Heart right ventricle (tissue), 16 donors: ENCODE data around the gene GNGT1. TPM values are rescaled to one million over a fixed set of nuclear protein-coding genes. Genes with fewer than 3 reads are reported as not detected.
"Not testable (repeated sequence)": the region's sequence is repeated elsewhere in the genome, so short reads cannot be mapped to it uniquely, and the experiment has no call there.

Experiments used
- ATAC-seq, 8 donors: fragments of 200-7000 bp; cut with Tn5 transposase; one replicate each; pipeline ENCODE4 v1.9.1; 2020; ENCODE audit warnings: mild to moderate bottlenecking in 8 of 8, moderate library complexity in 8 of 8, moderate number of reproducible peaks in 1 of 8
- DNase-seq, 2 donors: peaks; one replicate each; pipeline ENCODE4 v3.0.0-alpha.2; 2020
- H3K27ac ChIP-seq, 10 donors: fragments of 200-600 bp; sonication (generic) in 2 of 10; one replicate each; pipeline versions ENCODE4 v1.5.0 to v1.8.0; 2020 to 2022; ENCODE audit warnings: mild to moderate bottlenecking in 3 of 10
- H3K27me3 ChIP-seq, 7 donors: fragments of 200-600 bp; one replicate each; pipeline ENCODE4 v1.8.0; 2021 to 2022; ENCODE audit warnings: mild to moderate bottlenecking in 2 of 7
- H3K36me3 ChIP-seq, 9 donors: fragments of 200-600 bp; sonication (generic) in 1 of 9; one replicate each; pipeline versions ENCODE4 v1.5.0 to v1.8.0; 2020 to 2022; ENCODE audit warnings: mild to moderate bottlenecking in 2 of 9
- H3K4me1 ChIP-seq, 9 donors: fragments of 200-600 bp; sonication (generic) in 1 of 9; one replicate each; pipeline versions ENCODE4 v1.5.0 to v1.8.0; 2020 to 2022; ENCODE audit warnings: mild to moderate bottlenecking in 4 of 9
- H3K4me3 ChIP-seq, 10 donors: fragments of 200-600 bp; sonication (generic) in 2 of 10; one replicate each; pipeline versions ENCODE4 v1.5.0 to v1.8.0; 2020 to 2022; ENCODE audit warnings: mild to moderate bottlenecking in 7 of 10, moderate library complexity in 2 of 10
- H3K9me3 ChIP-seq, 11 donors: fragments of 200-600 bp in 10 of 11; sonication (generic) in 2 of 11; one replicate each; pipeline versions ENCODE4 v1.5.0 to v1.8.0; 2013 to 2022; ENCODE audit warnings: mild to moderate bottlenecking in 2 of 11, control low read depth in 1 of 11, moderate library complexity in 1 of 11
- WGBS, 2 donors: extraction: QIAGEN DNeasy Blood & Tissue Kit; methylation state at CpG; one replicate each; pipeline ENCODE4 v1.1.7; 2013; ENCODE audit warnings: inconsistent platforms in 1 of 2; 5-methylcytosine and 5-hydroxymethylcytosine counted together
- intact Hi-C, 10 donors: fragments of 100-400 bp; cut with DNase I; formaldehyde crosslinking; loops; one replicate each; pipeline versions ENCODE4 v1.11.1 to v1.14.2; 2022
- polyA plus RNA-seq, 2 donors: library from polyadenylated mRNA; stranded (reverse); fragments of 200-250 nt; gene quantifications; one replicate each; pipeline ENCODE4 v1.2.3, GENCODE V29; 2013
- total RNA-seq, 10 donors: library from RNA; stranded (reverse); fragmentation: NEBNext Ultra II Directional in 3 of 10; extraction: Animal tissue kit (Norgen Biotek cat#: 25700) in 3 of 10; gene quantifications; one replicate each; pipeline versions ENCODE4 v1.2.1 to v1.2.4, GENCODE V29; 2021 to 2023
- TF ChIP-seq, protein P1 (sequence below), 9 donors: fragments of 200-600 bp; sonication (generic) in 2 of 9; IDR thresholded peaks; one replicate each; pipeline versions ENCODE4 v1.5.0 to v1.8.0; 2021 to 2022; ENCODE audit warnings: antibody characterized with exemption in 9 of 9, mild to moderate bottlenecking in 5 of 9, moderate library complexity in 1 of 9
- donor health status: Arrhythmogenic right ventricular cardiomyopathy.
- donor health status: ischemic (EF 13 %, LVEDD 7.1; RV severe dilation, severe dysfunction).
- donor health status: healthy with polysubstance abuse.
- donor health status: DM: no; HTN: yes; CAD: no.
- donor health status: DM: no; HTN: no; CAD: no.
- donor health status: ischemic (EF 25% LVEDD 6.9; RV normal size, moderate dysfunction).
- donor health status: ischemic (EF 25% LVEDD 5.7; RV mildly dilated, moderate dysfunction).
- donor health status: healthy.
- donor health status: DM: yes; HTN: yes; CAD: no.
- donor health status: Ischemic cardiomyopathy.
- donor health status: ischemic (EF 35%, LVEDD 5.7; RV mildly dilated, moderate dysfunction).
- donor health status: nonischemic (EF 11% LVEDD 7.7; RV severe dilation, severe dysfunction).
- donor health status: DM: yes; HTN: yes; CAD: no.
- donor health status: PGD.
- donor health status: ischemic (EF 29% LVEDD 5.4; RV normal size, mild dysfunction).
- donor health status: nonischemic (EF 23%, LVEDD 6.1; RV moderate dilation, normal function).

Gene GNGT1
- total and polyA plus RNA-seq, 12 donors: not detected

DNA sequence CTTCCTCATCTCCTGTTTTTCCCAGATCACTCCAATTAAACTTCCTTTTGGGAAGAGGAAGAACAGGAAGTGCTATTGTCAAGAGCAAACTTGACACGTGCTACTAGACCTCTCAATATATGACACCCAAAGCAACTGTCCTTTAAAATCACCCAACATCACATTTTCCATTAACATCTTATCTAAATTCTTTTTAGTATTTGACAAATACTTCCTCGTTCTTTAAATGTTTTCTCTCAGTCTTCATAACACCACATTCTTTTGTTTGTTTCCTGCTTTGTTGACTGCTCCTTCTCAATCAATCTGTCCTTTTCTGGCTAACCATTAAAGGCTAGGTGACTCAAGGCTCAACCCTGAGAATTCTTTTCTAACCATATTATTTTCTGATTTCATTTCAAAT, 8.7 kb upstream of the GNGT1 start:
- WGBS, 2 donors: 65 to 70% methylated on average over 2 of the region's 2 CpGs
- intact Hi-C loops: loop anchor here in 3 of 10 donors (5.0 to 10.0 kb wide), 3 partner anchors 195 to 537 kb away; no protein-coding TSS in a partner anchor
- TF ChIP-seq, protein P1, sequence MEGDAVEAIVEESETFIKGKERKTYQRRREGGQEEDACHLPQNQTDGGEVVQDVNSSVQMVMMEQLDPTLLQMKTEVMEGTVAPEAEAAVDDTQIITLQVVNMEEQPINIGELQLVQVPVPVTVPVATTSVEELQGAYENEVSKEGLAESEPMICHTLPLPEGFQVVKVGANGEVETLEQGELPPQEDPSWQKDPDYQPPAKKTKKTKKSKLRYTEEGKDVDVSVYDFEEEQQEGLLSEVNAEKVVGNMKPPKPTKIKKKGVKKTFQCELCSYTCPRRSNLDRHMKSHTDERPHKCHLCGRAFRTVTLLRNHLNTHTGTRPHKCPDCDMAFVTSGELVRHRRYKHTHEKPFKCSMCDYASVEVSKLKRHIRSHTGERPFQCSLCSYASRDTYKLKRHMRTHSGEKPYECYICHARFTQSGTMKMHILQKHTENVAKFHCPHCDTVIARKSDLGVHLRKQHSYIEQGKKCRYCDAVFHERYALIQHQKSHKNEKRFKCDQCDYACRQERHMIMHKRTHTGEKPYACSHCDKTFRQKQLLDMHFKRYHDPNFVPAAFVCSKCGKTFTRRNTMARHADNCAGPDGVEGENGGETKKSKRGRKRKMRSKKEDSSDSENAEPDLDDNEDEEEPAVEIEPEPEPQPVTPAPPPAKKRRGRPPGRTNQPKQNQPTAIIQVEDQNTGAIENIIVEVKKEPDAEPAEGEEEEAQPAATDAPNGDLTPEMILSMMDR (IDR thresholded peaks at IDR 0.05): no peak

DNA sequence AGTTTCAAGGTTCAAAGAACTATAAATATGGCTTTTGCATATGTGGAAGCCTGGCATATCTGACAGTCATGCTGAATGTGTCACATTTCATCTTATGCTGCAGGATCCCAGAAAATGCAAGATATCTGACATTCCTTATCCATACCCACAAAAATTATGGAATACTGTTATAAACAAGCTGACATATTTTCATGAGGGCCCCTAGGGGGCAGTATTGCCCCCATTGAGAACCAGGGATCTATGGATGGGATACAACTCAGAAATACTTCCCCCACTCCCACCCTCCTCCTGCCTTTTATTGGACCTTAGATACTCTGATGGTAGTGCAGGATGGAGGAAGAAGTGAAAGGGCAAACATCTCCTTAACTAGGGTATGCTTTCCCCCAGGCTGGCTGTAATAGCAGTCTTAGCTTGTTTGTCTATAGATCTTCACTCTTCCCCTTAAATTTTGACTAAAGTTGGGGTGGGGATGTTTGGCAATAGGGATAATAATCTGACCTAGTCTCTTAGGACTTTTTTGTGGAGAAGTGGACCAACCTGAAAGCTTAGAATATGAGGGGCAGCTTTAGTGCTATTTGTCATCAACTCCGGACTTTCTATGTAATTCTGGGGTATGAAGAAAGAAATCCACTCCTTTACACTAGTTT, 3.5 kb upstream of the GNGT1 start:
- intact Hi-C loops: loop anchor here (1.0 to 10.0 kb wide), 8 partner anchors 99 to 372 kb away; partner anchors contain the start of gene BET1 (in 2 of the 10)
- 98 to 100% methylated on average over 1 of the region's 1 CpG for WGBS, 2 donors
- Histone ChIP-seq H3K27ac (no peak overlapping the region), H3K36me3 (no peaks in the 10 kb centered on the region), H3K4me3 (no peak overlapping the region), H3K9me3 (no peaks in the 10 kb centered on the region), H3K27me3 (peaks cover 0 to 4% (median 0%) of the 10 kb centered on the region in 7 donors), H3K4me1 (peaks cover 0 to 8% (median 0%) of the 10 kb centered on the region in 9 donors)
- ATAC-seq (peak in 7 of 8 donors; percentile 20 to 71 (median 66)), DNase-seq (peak in 1 of 2 donors; percentile 36)
- TF ChIP-seq, protein P1 (IDR thresholded peaks at IDR 0.05): peak; percentile 65 to 91 (median 78)

More for the DNA sequence above, 8.7 kb upstream of the GNGT1 start:
- H3K9me3 ChIP-seq: no peaks in the 10 kb centered on the region
- H3K27ac ChIP-seq: no peak overlapping the region
- ATAC-seq: no peak
- peaks cover 0 to 4% (median 0%) of the 10 kb centered on the region in 7 donors for H3K27me3 ChIP-seq
- H3K4me3 ChIP-seq: no peak overlapping the region
- no peaks in the 10 kb centered on the region for H3K36me3 ChIP-seq
- DNase-seq: no peak
- H3K4me1 ChIP-seq: peaks cover 0 to 20% (median 11%) of the 10 kb centered on the region in 9 donors

DNA sequence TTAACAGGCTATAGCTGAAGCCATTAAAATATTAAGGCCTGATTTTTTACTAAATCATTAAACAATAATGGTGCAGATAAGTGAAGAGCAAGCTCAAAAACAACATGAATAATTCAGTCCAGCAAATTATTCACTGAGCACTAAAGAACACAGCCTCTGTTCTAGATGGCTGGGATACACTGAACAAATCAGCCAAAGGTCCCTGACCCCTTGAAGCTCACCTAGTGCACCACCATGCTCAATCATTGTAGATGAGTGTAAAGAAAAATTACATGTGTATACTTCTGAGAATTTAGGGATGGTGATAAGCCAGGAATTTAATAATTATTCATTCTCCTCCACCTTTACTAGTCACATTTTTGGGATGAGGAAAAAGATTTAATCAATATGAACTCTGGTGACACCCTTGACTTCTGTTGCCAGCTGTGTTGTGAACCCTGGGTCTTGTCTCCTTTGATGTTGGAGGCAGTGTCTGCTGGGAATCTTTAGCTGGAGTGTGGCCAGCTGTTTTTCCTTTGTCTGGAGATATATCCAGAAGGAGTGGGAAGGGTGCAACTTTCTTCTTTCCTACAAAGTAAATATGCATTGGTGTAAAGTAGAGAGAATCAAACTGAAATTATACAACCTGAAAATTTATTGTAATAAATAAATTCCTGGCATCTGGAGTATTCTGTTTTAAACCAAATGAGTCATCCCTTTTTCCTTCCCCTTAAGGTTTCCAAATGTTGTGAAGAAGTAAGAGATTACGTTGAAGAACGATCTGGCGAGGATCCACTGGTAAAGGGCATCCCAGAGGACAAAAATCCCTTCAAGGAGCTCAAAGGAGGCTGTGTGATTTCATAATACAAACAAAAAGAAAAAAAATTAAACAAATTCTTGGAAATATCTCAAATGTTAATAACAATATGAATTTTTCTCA, 4.0 kb downstream of the GNGT1 start:
- TF ChIP-seq, protein P1 (IDR thresholded peaks at IDR 0.05): no peak
- ATAC-seq: peak in 7 of 8 donors; percentile 57 to 79 (median 71)
- 19 to 21% methylated on average over 3 of the region's 3 CpGs for WGBS, 2 donors
- H3K27ac ChIP-seq: peak overlapping the region in 7 of 10 donors; percentile 20 to 68 (median 37)
- intact Hi-C loops: loop anchor here in 1 of 10 donors (10.0 kb wide), 1 partner anchor 264 kb away; no protein-coding TSS in a partner anchor
- DNase-seq: peak in 1 of 2 donors; percentile 43
- H3K27me3 ChIP-seq: no peaks in the 10 kb centered on the region
- no peaks in the 10 kb centered on the region for H3K9me3 ChIP-seq
- peaks cover 0 to 39% (median 17%) of the 10 kb centered on the region in 9 donors for H3K4me1 ChIP-seq
- no peaks in the 10 kb centered on the region for H3K36me3 ChIP-seq
- H3K4me3 ChIP-seq: no peak overlapping the region

DNA sequence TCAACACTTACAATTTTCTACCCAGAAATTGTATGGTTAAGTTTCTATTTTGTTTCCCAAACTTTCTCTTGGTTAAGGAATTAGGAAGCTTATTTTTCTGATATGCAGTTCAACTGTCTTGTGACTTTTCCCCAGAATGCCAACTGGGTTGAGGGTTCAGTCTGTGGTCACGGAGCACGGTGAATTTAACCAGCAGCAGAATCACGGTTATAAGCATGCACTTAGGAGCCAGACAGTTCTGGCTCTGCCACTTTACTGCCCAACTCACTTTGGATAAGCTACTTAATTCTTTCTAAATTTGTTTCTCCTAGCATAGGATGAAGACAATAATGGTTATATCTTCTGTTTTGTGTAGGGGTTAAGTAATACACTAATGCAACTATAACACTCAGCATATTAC, 4.9 kb downstream of the GNGT1 start:
- H3K4me3 ChIP-seq, DNase-seq, H3K36me3 ChIP-seq, H3K27me3 ChIP-seq, H3K9me3 ChIP-seq: not testable (repeated sequence)
- intact Hi-C loops: loop anchor here in 1 of 10 donors (10.0 kb wide), 1 partner anchor 264 kb away; no protein-coding TSS in a partner anchor
- H3K4me1 ChIP-seq: peaks cover 0 to 39% (median 18%) of the 10 kb centered on the region in 9 donors
- peak in 2 of 8 donors; percentile 42 to 66 for ATAC-seq
- peak overlapping the region in 2 of 10 donors; percentile 27 to 45 for H3K27ac ChIP-seq
- WGBS, 2 donors: 37 to 45% methylated on average over 2 to 3 of the region's 3 CpGs

DNA sequence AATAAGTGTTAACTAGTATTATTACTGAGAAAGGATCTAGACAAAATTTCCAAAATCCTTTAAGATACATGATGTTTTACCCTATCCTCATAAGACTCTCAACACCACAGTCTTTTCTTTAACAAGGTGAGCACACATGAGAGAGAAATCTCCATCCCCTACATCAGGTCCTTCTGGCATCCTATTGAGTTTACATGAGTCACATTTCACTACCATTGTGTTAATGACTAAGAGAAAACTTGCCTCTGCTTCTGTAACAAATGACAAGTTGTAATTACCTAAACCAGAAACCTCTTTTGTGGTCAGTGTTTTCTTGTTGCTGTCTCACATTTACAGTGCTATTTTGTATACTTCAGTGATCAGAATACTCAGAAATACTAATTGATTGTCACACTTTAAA, 5.3 kb downstream of the GNGT1 start:
- intact Hi-C loops: loop anchor here in 1 of 10 donors (10.0 kb wide), 1 partner anchor 263 kb away; no protein-coding TSS in a partner anchor

More for the DNA sequence above, 5.3 kb downstream of the GNGT1 start:
- not testable (repeated sequence) for H3K36me3 ChIP-seq, H3K27me3 ChIP-seq, H3K9me3 ChIP-seq, H3K4me3 ChIP-seq, DNase-seq
- Histone ChIP-seq H3K27ac (peak overlapping the region in 2 of 10 donors; percentile 12 to 14), H3K4me1 (peaks cover 0 to 39% (median 18%) of the 10 kb centered on the region in 9 donors)
- peak in 1 of 8 donors; percentile 27 for ATAC-seq
